Fibroblast of lung (primary cell): Measurements from ENCODE around the gene CPE.

Experiments used
- CTCF ChIP-seq, 2 donors: IDR thresholded peaks in 1 of 2; conservative IDR thresholded peaks in 1 of 2; 1 replicate in 1 of 2; 2 replicates in 1 of 2; pipeline ENCODE4 v1.5.1; 2011 to 2012; ENCODE audit warnings: low read length in 2 of 2, control low read depth in 1 of 2, inconsistent platforms in 1 of 2, low read depth in 1 of 2, mild to moderate bottlenecking in 1 of 2
- EZH2 ChIP-seq: IDR thresholded peaks from 2 replicates; pipeline ENCODE4 v1.5.1; 2012; ENCODE audit warnings: low read length, control low read depth, mild to moderate bottlenecking; ENCODE audit errors: missing control alignments

DNA sequence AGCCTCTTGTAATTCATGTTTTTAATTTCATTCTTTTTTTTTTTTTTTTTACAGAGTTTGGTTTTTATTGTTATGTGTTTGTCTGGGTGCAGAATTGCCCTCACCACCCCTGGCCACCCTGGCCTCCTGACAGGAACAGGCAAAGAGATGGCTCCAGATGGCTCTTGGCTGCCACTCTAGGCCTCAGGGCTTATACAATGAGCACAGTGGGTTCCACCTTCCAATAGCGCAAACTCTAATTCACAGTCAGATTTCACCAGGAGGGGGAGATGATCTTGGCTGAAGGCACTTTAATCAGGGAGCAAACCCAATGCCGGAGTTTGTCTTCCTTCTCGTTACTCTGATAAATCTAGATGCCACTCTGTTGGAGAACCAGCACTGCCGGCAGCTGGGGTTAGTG is 24.8 kb downstream of the CPE start:
- TF ChIP-seq CTCF (conservative IDR thresholded peaks at IDR 0.05 in 1 of 2, IDR thresholded peaks at IDR 0.05 in 1 of 2; ENCODE audit: low read depth in 1 of 2, low read length in 2 of 2) (no peak), EZH2 (no peak)
